Osteoblast (primary cell): ENCODE measurements around the gene WSB1. TPM values are rescaled to one million over a fixed set of nuclear protein-coding genes. Genes with fewer than 3 reads are reported as not detected.

ENCODE experiments used
- DNase-seq: peaks from one replicate; pipeline ENCODE4 v3.0.0; 2011; ENCODE audit warnings: low spot score, mixed read lengths; ENCODE audit not compliant: insufficient read length; ENCODE audit errors: missing footprints
- H2AFZ ChIP-seq: 2 replicates; pipeline ENCODE4 v1.6.0; 2011; ENCODE audit warnings: mild to moderate bottlenecking, low read length
- H3K27ac ChIP-seq: 2 replicates; pipeline ENCODE4 v1.5.1; 2011; ENCODE audit warnings: mild to moderate bottlenecking, low read depth, low read length, moderate library complexity
- H3K27me3 ChIP-seq: 2 replicates; pipeline ENCODE4 v1.6.0; 2012; ENCODE audit warnings: mild to moderate bottlenecking, control low read depth, inconsistent platforms, low read length, moderate library complexity; ENCODE audit not compliant: insufficient read depth
- H3K36me3 ChIP-seq: 2 replicates; pipeline ENCODE4 v1.5.1; 2011; ENCODE audit warnings: mild to moderate bottlenecking, low read length, control low read depth, moderate library complexity; ENCODE audit not compliant: insufficient read depth
- H3K4me1 ChIP-seq: 2 replicates; pipeline ENCODE4 v1.5.1; 2011; ENCODE audit warnings: mild to moderate bottlenecking, low read length, control low read depth, moderate library complexity; ENCODE audit not compliant: insufficient read depth
- H3K4me2 ChIP-seq: 2 replicates; pipeline ENCODE4 v1.6.0; 2011; ENCODE audit warnings: mild to moderate bottlenecking, low read length; ENCODE audit not compliant: insufficient read depth
- H3K4me3 ChIP-seq: fragments of 200-600 bp; sonication (generic); 3 replicates; pipeline ENCODE4 v1.5.1; 2012; ENCODE audit warnings: mild to moderate bottlenecking, low read length, inconsistent platforms; ENCODE audit not compliant: insufficient read depth
- H3K79me2 ChIP-seq: 2 replicates; pipeline ENCODE4 v1.6.0; 2012; ENCODE audit warnings: mild to moderate bottlenecking, low read length, control low read depth, inconsistent platforms; ENCODE audit not compliant: insufficient read depth
- H3K9me3 ChIP-seq: 2 replicates; pipeline ENCODE4 v1.5.1; 2011; ENCODE audit warnings: low read depth, low read length, control low read depth
- H4K20me1 ChIP-seq: 2 replicates; pipeline ENCODE4 v1.6.0; 2012; ENCODE audit warnings: mild to moderate bottlenecking, low read length, control low read depth; ENCODE audit not compliant: insufficient read depth
- total RNA-seq: library from RNA; depleted of rRNA; stranded (reverse); fragments of >200 nt; gene quantifications from 2 replicates; pipeline ENCODE4 v1.2.3, GENCODE V29; 2012
- TF ChIP-seq, protein P1 (sequence below): IDR thresholded peaks from 2 replicates; pipeline ENCODE4 v1.5.1; 2011; ENCODE audit warnings: mild to moderate bottlenecking, low read depth, low read length, moderate library complexity; ENCODE audit errors: extremely low read depth

The WSB1 gene
- total RNA-seq, 1 donor = 177 TPM

DNA sequence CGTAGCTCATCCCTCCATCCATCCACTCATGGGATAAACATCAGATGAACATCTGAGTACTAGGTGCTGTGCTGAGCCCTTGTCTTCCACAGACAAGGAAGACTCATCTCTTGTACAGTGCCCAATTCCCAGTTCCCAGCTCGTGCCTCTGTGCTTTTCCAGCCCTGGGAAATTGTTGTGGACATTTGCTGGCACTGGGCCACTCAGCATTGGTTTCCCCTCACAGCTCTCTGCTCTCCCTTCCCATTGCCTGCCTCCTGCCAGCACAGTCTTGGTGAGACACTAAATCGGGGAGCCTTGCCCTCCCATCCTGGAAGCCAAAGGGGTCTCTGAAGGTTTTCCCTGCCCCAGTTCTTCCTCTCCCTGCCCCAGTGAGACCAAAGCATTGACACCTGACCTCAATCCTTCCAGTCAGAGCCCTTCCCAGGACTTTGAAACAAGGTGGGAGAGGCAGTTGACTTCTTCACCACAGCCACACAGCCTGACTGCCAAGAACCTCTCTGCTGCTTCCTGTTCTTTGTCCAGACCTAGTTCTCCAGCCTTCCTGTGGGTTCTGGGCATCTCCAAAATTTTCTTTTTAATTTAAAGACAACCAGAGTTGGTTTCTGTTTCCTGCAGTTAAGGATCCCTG is 50.2 kb downstream of the WSB1 start:
- H3K4me1 ChIP-seq = no peaks in the 10 kb centered on the region
- TF ChIP-seq, protein P1, sequence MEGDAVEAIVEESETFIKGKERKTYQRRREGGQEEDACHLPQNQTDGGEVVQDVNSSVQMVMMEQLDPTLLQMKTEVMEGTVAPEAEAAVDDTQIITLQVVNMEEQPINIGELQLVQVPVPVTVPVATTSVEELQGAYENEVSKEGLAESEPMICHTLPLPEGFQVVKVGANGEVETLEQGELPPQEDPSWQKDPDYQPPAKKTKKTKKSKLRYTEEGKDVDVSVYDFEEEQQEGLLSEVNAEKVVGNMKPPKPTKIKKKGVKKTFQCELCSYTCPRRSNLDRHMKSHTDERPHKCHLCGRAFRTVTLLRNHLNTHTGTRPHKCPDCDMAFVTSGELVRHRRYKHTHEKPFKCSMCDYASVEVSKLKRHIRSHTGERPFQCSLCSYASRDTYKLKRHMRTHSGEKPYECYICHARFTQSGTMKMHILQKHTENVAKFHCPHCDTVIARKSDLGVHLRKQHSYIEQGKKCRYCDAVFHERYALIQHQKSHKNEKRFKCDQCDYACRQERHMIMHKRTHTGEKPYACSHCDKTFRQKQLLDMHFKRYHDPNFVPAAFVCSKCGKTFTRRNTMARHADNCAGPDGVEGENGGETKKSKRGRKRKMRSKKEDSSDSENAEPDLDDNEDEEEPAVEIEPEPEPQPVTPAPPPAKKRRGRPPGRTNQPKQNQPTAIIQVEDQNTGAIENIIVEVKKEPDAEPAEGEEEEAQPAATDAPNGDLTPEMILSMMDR = no peak
- no peaks in the 10 kb centered on the region for H3K79me2 ChIP-seq
- H3K27ac ChIP-seq = no peak overlapping the region
- no peak overlapping the region for H3K4me2 ChIP-seq
- no peaks in the 10 kb centered on the region for H3K27me3 ChIP-seq
- no peaks in the 10 kb centered on the region for H3K9me3 ChIP-seq
- no peaks in the 10 kb centered on the region for H4K20me1 ChIP-seq
- DNase-seq = no peak
- H3K4me3 ChIP-seq = no peak overlapping the region
- no peaks in the 10 kb centered on the region for H3K36me3 ChIP-seq
- no peak overlapping the region for H2AFZ ChIP-seq

- no peak overlapping the region for H2AFZ ChIP-seq
- no peaks in the 10 kb centered on the region for H3K36me3 ChIP-seq
- TF ChIP-seq, protein P1 = no peak
- H3K79me2 ChIP-seq = no peaks in the 10 kb centered on the region
- no peaks in the 10 kb centered on the region for H4K20me1 ChIP-seq
- no peaks in the 10 kb centered on the region for H3K27me3 ChIP-seq
- H3K4me1 ChIP-seq = no peaks in the 10 kb centered on the region
- no peak for DNase-seq
- H3K9me3 ChIP-seq = no peaks in the 10 kb centered on the region
- no peak overlapping the region for H3K27ac ChIP-seq
- H3K4me3 ChIP-seq = no peak overlapping the region
- H3K4me2 ChIP-seq = no peak overlapping the region
Observed at GRCh38 chr17:27345141-27345904, 51.4 kb downstream of the WSB1 start.

- H3K27me3 ChIP-seq = no peaks in the 10 kb centered on the region
- H2AFZ ChIP-seq = no peak overlapping the region
- no peak overlapping the region for H3K4me2 ChIP-seq
- DNase-seq = no peak
- no peak overlapping the region for H3K4me3 ChIP-seq
- H3K9me3 ChIP-seq = no peaks in the 10 kb centered on the region
- no peak overlapping the region for H3K27ac ChIP-seq
- H3K4me1 ChIP-seq = no peaks in the 10 kb centered on the region
- H4K20me1 ChIP-seq = no peaks in the 10 kb centered on the region
- no peaks in the 10 kb centered on the region for H3K79me2 ChIP-seq
- TF ChIP-seq, protein P1 = no peak
- no peaks in the 10 kb centered on the region for H3K36me3 ChIP-seq
Observed at GRCh38 chr17:27346228-27346899, 52.5 kb downstream of the WSB1 start.

DNA sequence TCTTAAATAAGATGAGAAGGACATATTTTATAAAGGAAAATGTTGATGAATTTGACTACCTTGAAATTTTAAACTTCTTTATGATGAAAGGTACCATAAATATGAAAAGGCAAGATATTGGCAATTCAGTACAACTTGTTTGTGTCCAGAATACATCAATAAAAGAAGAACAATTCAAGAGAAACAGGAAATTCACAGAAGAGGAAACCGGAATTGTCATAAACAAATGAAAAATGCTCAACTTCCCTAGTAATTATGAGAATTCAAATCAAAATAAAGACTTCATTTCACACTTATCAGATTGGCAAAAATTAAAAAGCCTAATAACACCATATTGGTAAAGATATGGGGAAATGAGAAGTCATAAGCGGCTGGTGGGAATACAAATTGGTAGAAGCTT is 54.3 kb downstream of the WSB1 start:
- Histone ChIP-seq H3K36me3 (no peaks in the 10 kb centered on the region), H3K4me3 (no peak overlapping the region), H3K79me2 (no peaks in the 10 kb centered on the region), H3K9me3 (no peaks in the 10 kb centered on the region), H3K4me1 (peaks cover 5% of the 10 kb centered on the region), H2AFZ (no peak overlapping the region), H3K27ac (no peak overlapping the region), H3K4me2 (peak overlapping the region; percentile 70), H3K27me3 (no peaks in the 10 kb centered on the region), H4K20me1 (no peaks in the 10 kb centered on the region)
- TF ChIP-seq, protein P1 = no peak
- DNase-seq = no peak
